HepG2 (cell line): ENCODE measurements around the gene SMIM45.

Source experiments
- AKAP8 ChIP-seq: sonication (generic); formaldehyde crosslinking; IDR thresholded peaks from 2 replicates; pipeline ENCODE4 v1.5.1; 2020; ENCODE audit warnings: mild to moderate bottlenecking, missing genetic modification reagents
- ATF7 ChIP-seq, 2 experiments: fragments of 450-650 bp in 1 of 2; sonication (generic) in 1 of 2; formaldehyde crosslinking in 1 of 2; IDR thresholded peaks; 2 replicates each; pipeline versions ENCODE4 v1.4.0 to v1.6.1; 2016 to 2020; ENCODE audit warnings: antibody characterized with exemption in 1 of 2, mild to moderate bottlenecking in 1 of 2, missing genetic modification reagents in 1 of 2
- CHD4 ChIP-seq: fragments of 200-600 bp; sonication (generic); IDR thresholded peaks from 2 replicates; pipeline ENCODE4 v1.7.0; 2017; ENCODE audit warnings: mild to moderate bottlenecking, low read length, borderline replicate concordance
- FOSL1 ChIP-seq: sonication (generic); formaldehyde crosslinking; IDR thresholded peaks from 2 replicates; pipeline ENCODE4 v1.9.0; 2021; ENCODE audit warnings: missing genetic modification reagents, borderline replicate concordance
- FOXM1 ChIP-seq: sonication (generic); formaldehyde crosslinking; IDR thresholded peaks from 2 replicates; pipeline ENCODE4 v1.5.0; 2020; ENCODE audit warnings: missing genetic modification reagents
- MTA3 ChIP-seq: sonication (generic); formaldehyde crosslinking; IDR thresholded peaks from 2 replicates; pipeline ENCODE4 v1.4.0; 2020; ENCODE audit warnings: missing genetic modification reagents
- NFKB2 ChIP-seq: sonication (generic); formaldehyde crosslinking; IDR thresholded peaks from 2 replicates; pipeline ENCODE4 v1.4.0; 2020; ENCODE audit warnings: missing genetic modification reagents, borderline replicate concordance
- PLRG1 ChIP-seq: fragments of 450-650 bp; conservative IDR thresholded peaks from 2 replicates; pipeline ENCODE4 v1.6.1; 2016
- PRMT3 ChIP-seq: sonication (generic); formaldehyde crosslinking; IDR thresholded peaks from 2 replicates; pipeline ENCODE4 v1.8.1; 2022; ENCODE audit warnings: low read depth, mild to moderate bottlenecking, moderate library complexity, missing genetic modification reagents, borderline replicate concordance
- SMAD3 ChIP-seq: sonication (generic); formaldehyde crosslinking; IDR thresholded peaks from 2 replicates; pipeline ENCODE4 v1.4.0; 2020; ENCODE audit warnings: missing genetic modification reagents
- SOX13 ChIP-seq, 3 experiments: fragments of 450-650 bp in 1 of 3; sonication (generic) in 1 of 3; formaldehyde crosslinking in 1 of 3; IDR thresholded peaks in 2 of 3; conservative IDR thresholded peaks in 1 of 3; 2 replicates each; pipeline versions ENCODE4 v1.5.0 to v1.6.1; 2016 to 2020; ENCODE audit warnings: antibody characterized with exemption in 1 of 3, mild to moderate bottlenecking in 1 of 3, missing compliant biosample characterization in 1 of 3, missing genetic modification reagents in 1 of 3, moderate library complexity in 1 of 3
- SRSF1 ChIP-seq: fragments of 200-400 bp; formaldehyde crosslinking; optimal IDR thresholded peaks from 2 replicates; pipeline ENCODE3; 2017; ENCODE audit warnings: mild to moderate bottlenecking, low read depth, low read length, moderate library complexity
- WIZ ChIP-seq: sonication (generic); formaldehyde crosslinking; IDR thresholded peaks from 2 replicates; pipeline ENCODE4 v1.5.1; 2020; ENCODE audit warnings: mild to moderate bottlenecking, missing genetic modification reagents
- ZNF317 ChIP-seq: sonication (generic); formaldehyde crosslinking; IDR thresholded peaks from 2 replicates; pipeline ENCODE4 v1.5.0; 2020; ENCODE audit warnings: mild to moderate bottlenecking, missing genetic modification reagents
- ZNF33B ChIP-seq: sonication (generic); formaldehyde crosslinking; IDR thresholded peaks from 2 replicates; pipeline ENCODE4 v1.5.1; 2020; ENCODE audit warnings: mild to moderate bottlenecking, missing genetic modification reagents
- ZNF34 ChIP-seq: sonication (generic); formaldehyde crosslinking; IDR thresholded peaks from 2 replicates; pipeline ENCODE4 v1.4.0; 2020; ENCODE audit warnings: mild to moderate bottlenecking, missing genetic modification reagents, borderline replicate concordance
- ZNF678 ChIP-seq: sonication (generic); formaldehyde crosslinking; IDR thresholded peaks from 2 replicates; pipeline ENCODE4 v1.4.0; 2020; ENCODE audit warnings: mild to moderate bottlenecking, missing genetic modification reagents
- TF ChIP-seq, protein P1 (sequence below): sonication (generic); formaldehyde crosslinking; IDR thresholded peaks from 2 replicates; pipeline ENCODE4 v1.8.0; 2022; ENCODE audit warnings: missing genetic modification reagents, low read depth, mild to moderate bottlenecking, borderline replicate concordance
- TF ChIP-seq, protein P2 (sequence below): IDR thresholded peaks from 2 replicates; pipeline ENCODE4 v1.6.1; 2016; ENCODE audit warnings: missing genetic modification reagents, missing compliant biosample characterization
- TF ChIP-seq, protein P3 (sequence below): IDR thresholded peaks from 2 replicates; pipeline ENCODE4 v1.6.1; 2016; ENCODE audit warnings: low read depth
- TF ChIP-seq, protein P4 (sequence below): IDR thresholded peaks from 2 replicates; pipeline ENCODE4 v1.6.1; 2016
- TF ChIP-seq, protein P5 (sequence below): fragments of 450-650 bp; IDR thresholded peaks from 2 replicates; pipeline ENCODE4 v1.6.1; 2016

Gene SMIM45

DNA sequence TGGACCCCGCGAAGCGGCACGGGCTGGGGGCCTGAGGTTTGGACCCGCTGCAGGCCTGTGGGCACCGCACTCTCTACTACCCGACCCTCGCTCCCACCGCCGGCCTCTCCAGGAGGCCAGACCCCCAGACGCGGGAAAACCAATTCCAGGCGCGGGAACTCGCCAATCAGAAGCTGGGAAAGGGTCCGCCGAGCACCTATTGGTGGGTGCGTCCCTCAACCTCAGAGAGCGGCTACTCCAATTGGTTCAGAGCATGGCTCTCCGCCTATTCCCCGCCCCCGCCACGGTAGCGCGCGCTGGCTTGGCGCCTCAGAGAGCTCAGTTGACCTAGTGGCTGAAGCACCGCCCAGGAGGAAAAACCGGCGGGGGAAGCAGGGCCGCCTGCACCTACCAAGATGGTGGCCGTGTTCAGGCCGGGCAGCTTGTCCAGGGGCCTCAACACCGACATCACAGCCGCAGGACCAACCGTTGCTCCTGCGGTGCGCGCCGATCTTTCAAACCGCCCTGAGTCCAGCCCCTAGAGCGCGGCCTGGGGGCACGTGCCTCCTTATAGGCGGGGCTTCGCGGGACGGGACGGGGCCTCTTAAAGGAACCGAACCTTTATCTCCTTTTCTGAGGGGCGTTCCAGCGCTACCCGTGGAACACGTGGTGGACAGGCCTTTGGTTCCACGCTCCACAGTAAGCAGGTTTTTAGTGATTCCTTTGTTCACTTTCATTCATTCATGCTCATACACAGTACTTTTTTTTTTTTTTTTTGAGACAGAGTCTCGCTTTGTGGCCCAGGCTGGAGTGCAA lies 5.1 kb upstream of the SMIM45 start, which contains the start of gene CENPM (continued):
- TF ChIP-seq ZNF33B (0 out of 2 replicates have a peak, but pooled peaks have one; percentile 68), FOSL1 (CRISPR knock-in tag) (no peak; the same call in 1 of the 2 replicates), AKAP8 (CRISPR knock-in tag) (no peak), PLRG1 (no peak), ZNF678 (peak; percentile 93; the same call in 1 of the 2 replicates), FOXM1 (CRISPR knock-in tag) (no peak), NFKB2 (peak; percentile 54; the same call in 1 of the 2 replicates), ZNF34 (CRISPR knock-in tag) (0 out of 2 replicates have a peak, but pooled peaks have one; percentile 64), MTA3 (CRISPR knock-in tag) (no peak), SMAD3 (CRISPR knock-in tag) (no peak), CHD4 (no peak), ZNF317 (peak; percentile 85), ATF7 (IDR thresholded peaks at IDR 0.05) (no peak), ATF7 (CRISPR knock-in tag; IDR thresholded peaks at IDR 0.05) (peak; percentile 81), SRSF1 (peak; percentile 33), PRMT3 (CRISPR knock-in tag) (peak; percentile 78; the same call in 1 of the 2 replicates), WIZ (CRISPR knock-in tag) (peak; percentile 38; the same call in 1 of the 2 replicates), SOX13 (IDR thresholded peaks at IDR 0.05) (no peak), SOX13 (CRISPR knock-in tag; conservative IDR thresholded peaks at IDR 0.05 in 1 of 2, IDR thresholded peaks at IDR 0.05 in 1 of 2) (0 out of 4 replicates have a peak, but pooled peaks of 1 of the 2 experiments have one; percentile 11)
- TF ChIP-seq, protein P1, sequence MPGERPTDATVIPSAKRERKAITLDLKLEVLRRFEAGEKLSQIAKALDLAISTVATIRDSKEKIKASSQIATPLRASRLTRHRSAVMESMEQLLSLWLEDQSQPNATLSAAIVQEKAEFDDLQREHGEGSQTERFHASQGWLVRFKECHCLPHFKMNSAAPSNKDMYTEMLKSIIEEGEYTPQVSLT (CRISPR knock-in tag), result peak; percentile 41; the same call in 1 of the 2 replicates
- TF ChIP-seq, protein P2, sequence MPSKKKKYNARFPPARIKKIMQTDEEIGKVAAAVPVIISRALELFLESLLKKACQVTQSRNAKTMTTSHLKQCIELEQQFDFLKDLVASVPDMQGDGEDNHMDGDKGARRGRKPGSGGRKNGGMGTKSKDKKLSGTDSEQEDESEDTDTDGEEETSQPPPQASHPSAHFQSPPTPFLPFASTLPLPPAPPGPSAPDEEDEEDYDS, result 0 out of 2 replicates have a peak, but pooled peaks have one; percentile 49
- TF ChIP-seq, protein P3, sequence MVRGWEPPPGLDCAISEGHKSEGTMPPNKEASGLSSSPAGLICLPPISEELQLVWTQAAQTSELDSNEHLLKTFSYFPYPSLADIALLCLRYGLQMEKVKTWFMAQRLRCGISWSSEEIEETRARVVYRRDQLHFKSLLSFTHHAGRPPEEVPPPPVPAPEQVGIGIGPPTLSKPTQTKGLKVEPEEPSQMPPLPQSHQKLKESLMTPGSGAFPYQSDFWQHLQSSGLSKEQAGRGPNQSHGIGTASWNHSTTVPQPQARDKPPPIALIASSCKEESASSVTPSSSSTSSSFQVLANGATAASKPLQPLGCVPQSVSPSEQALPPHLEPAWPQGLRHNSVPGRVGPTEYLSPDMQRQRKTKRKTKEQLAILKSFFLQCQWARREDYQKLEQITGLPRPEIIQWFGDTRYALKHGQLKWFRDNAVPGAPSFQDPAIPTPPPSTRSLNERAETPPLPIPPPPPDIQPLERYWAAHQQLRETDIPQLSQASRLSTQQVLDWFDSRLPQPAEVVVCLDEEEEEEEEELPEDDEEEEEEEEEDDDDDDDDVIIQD (CRISPR knock-in tag), result no peak; the same call in 1 of the 2 replicates
- TF ChIP-seq, protein P4, sequence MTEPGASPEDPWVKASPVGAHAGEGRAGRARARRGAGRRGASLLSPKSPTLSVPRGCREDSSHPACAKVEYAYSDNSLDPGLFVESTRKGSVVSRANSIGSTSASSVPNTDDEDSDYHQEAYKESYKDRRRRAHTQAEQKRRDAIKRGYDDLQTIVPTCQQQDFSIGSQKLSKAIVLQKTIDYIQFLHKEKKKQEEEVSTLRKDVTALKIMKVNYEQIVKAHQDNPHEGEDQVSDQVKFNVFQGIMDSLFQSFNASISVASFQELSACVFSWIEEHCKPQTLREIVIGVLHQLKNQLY (CRISPR knock-in tag), result peak; percentile 59; the same call in 1 of the 2 replicates
- TF ChIP-seq, protein P5, sequence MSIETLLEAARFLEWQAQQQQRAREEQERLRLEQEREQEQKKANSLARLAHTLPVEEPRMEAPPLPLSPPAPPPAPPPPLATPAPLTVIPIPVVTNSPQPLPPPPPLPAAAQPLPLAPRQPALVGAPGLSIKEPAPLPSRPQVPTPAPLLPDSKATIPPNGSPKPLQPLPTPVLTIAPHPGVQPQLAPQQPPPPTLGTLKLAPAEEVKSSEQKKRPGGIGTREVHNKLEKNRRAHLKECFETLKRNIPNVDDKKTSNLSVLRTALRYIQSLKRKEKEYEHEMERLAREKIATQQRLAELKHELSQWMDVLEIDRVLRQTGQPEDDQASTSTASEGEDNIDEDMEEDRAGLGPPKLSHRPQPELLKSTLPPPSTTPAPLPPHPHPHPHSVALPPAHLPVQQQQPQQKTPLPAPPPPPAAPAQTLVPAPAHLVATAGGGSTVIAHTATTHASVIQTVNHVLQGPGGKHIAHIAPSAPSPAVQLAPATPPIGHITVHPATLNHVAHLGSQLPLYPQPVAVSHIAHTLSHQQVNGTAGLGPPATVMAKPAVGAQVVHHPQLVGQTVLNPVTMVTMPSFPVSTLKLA, result peak; percentile 76
